ENCODE measurements around the gene SUN2. TPM values are rescaled to one million over a fixed set of nuclear protein-coding genes. Genes with fewer than 3 reads are reported as not detected.
A peak's percentile ranks its signal among the peaks of the same experiment; 100 is the strongest.

Gene SUN2
- total and polyA plus RNA-seq, 9 of the 15 experiments (the other 6 are each of a cell fraction or from before 2014, with no cell fraction given), result 0.11 to 42.6 (median 16.7) TPM

- TF ChIP-seq, protein P1, sequence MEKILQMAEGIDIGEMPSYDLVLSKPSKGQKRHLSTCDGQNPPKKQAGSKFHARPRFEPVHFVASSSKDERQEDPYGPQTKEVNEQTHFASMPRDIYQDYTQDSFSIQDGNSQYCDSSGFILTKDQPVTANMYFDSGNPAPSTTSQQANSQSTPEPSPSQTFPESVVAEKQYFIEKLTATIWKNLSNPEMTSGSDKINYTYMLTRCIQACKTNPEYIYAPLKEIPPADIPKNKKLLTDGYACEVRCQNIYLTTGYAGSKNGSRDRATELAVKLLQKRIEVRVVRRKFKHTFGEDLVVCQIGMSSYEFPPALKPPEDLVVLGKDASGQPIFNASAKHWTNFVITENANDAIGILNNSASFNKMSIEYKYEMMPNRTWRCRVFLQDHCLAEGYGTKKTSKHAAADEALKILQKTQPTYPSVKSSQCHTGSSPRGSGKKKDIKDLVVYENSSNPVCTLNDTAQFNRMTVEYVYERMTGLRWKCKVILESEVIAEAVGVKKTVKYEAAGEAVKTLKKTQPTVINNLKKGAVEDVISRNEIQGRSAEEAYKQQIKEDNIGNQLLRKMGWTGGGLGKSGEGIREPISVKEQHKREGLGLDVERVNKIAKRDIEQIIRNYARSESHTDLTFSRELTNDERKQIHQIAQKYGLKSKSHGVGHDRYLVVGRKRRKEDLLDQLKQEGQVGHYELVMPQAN (IDR thresholded peaks at IDR 0.05; ENCODE audit: borderline replicate concordance), result no peak
- TF ChIP-seq CBFB (CRISPR knock-in tag; IDR thresholded peaks at IDR 0.05), result no peak
- TF ChIP-seq MCM2 (IDR thresholded peaks at IDR 0.05; ENCODE audit: low read depth), result no peak
- TF ChIP-seq PHF20 (IDR thresholded peaks at IDR 0.05; ENCODE audit: partially characterized antibody), result no peak
- TF ChIP-seq E2F8 (IDR thresholded peaks at IDR 0.05; ENCODE audit: low read depth, partially characterized antibody), result peak; percentile 92
- TF ChIP-seq MED1 (CRISPR knock-in tag; IDR thresholded peaks at IDR 0.05; ENCODE audit: borderline replicate concordance), result no peak
- peak; percentile 85; the same call in 1 of the 2 replicates for TF ChIP-seq L3MBTL2 (IDR thresholded peaks at IDR 0.05)
- no peak for TF ChIP-seq ZNF165 (CRISPR knock-in tag; IDR thresholded peaks at IDR 0.05; ENCODE audit: borderline replicate concordance)
- TF ChIP-seq ETV5 (CRISPR knock-in tag; IDR thresholded peaks at IDR 0.05; ENCODE audit: low read depth), result no peak
- no peak for TF ChIP-seq ZNF121 (CRISPR knock-in tag; conservative IDR thresholded peaks at IDR 0.05)
- TF ChIP-seq SMARCA4 (IDR thresholded peaks at IDR 0.05), result no peak; the same call in 1 of the 2 replicates
- no peak for TF ChIP-seq ESRRA (IDR thresholded peaks at IDR 0.05; ENCODE audit: borderline replicate concordance, low read depth)
- peak; percentile 73; the same call in 1 of the 2 replicates for TF ChIP-seq PHF8 (IDR thresholded peaks at IDR 0.05; ENCODE audit: borderline replicate concordance, low read length)
- no peak for TF ChIP-seq NCOA2 (IDR thresholded peaks at IDR 0.05; ENCODE audit: partially characterized antibody in 2 of 2)
- no peak for TF ChIP-seq HSF4 (CRISPR knock-in tag; IDR thresholded peaks at IDR 0.05; ENCODE audit: borderline replicate concordance)
- TF ChIP-seq PTTG1 (tag; IDR thresholded peaks at IDR 0.05; ENCODE audit: low read depth), result no peak
- no peak for TF ChIP-seq RBM34 (IDR thresholded peaks at IDR 0.05; ENCODE audit: borderline replicate concordance, insufficient read depth, low read length)
- no peak for TF ChIP-seq ZNF766 (CRISPR knock-in tag; conservative IDR thresholded peaks at IDR 0.05)
- no peak for TF ChIP-seq ZNF311 (CRISPR knock-in tag; IDR thresholded peaks at IDR 0.05)
- TF ChIP-seq JUND (IDR thresholded peaks at IDR 0.05; ENCODE audit: borderline replicate concordance, low read depth, low read length), result peak; percentile 57; the same call in 1 of the 2 replicates
- no peak; the same call in 2 of the 3 replicates for TF ChIP-seq JUND (tag; IDR thresholded peaks at IDR 0.05; ENCODE audit: borderline replicate concordance, low read depth, low read length)
These were observed 50.3 kb downstream of the SUN2 start, which contains the start of gene GTPBP1 (continued) for GRCh38 chr22:38705235-38706100.
